ENCODE data around the gene SPDEF.

SPDEF gene

DNA sequence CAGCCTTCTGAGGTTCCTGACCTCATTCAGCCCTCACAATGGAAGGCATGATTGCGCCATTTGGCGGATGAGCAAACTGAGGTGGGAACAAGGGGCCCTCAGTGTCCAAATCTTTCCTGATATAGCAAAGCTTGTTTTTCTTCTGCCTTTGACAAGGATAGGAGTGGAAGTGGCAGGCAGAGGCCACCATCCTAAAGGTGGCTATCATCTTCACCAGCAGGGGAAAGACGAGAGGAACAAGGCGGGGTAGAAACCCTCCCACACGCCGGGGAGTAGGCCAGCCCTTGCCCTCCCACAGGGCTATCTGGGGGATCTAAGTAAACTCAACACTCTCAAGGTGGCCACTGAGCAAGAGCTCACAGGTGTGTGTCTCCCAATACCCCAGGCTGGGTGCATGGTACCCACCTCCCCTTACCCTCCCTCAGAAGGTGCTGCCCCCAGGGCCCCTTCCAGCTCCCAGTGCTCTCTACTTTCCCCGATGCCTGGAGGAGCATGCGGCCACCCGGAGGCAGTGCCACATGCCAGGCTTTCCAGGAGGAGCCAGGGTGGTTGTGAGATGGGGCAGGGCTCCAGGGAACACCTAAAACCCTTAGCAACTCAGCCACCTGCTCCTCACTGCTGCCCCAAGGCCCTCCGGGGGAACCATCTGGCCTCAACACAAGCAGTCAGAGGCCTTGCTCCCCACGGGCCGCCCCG is 11.2 kb downstream of the SPDEF start (continued):
- TF ChIP-seq, protein P1, sequence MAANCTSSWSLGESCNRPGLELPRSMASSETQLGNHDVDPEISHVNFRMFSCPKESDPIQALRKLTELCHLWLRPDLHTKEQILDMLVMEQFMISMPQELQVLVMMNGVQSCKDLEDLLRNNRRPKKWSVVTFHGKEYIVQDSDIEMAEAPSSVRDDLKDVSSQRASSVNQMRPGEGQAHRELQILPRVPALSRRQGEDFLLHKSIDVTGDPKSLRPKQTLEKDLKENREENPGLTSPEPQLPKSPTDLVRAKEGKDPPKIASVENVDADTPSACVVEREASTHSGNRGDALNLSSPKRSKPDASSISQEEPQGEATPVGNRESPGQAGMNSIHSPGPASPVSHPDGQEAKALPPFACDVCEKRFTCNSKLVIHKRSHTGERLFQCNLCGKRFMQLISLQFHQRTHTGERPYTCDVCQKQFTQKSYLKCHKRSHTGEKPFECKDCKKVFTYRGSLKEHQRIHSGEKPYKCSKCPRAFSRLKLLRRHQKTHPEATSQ (tag by site-specific recombination; IDR thresholded peaks at IDR 0.05) = no peak
- TF ChIP-seq PBX3 (CRISPR knock-in tag; IDR thresholded peaks at IDR 0.05) = no peak

DNA sequence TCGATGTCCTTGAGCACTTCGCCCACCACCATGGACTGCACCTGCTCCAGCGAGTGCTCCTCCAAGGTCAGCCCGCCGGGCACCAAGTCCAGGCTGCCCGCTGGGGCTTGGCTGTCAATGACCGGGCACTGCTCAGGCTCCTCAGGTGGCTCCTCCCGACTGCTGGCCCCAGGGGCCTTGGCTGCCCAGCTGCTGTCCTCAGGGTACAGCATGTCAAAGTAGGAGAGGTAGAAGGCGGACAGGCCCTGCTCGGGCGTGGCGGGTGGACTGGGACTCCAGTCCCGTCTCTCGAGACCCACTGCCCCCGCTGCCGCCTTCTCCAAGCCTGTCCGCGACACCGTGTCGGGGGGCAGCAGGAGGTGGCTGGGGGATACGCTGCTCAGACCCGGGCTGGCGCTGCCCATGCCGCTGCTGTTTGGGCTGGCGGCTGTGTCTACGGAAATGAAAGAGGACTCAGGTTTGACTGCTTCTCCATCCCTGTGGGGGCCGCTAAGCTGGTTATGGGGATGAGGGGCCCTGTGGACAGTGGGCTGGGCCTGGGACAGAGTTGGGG is 12.0 kb downstream of the SPDEF start:
- ChIA-PET CTCF (interaction anchor here (1.0 kb wide), 1 partner anchor 65 kb away, joined by 3 read pairs; no protein-coding TSS in a partner anchor), POLR2A (no interaction called here)
- no peaks in the 10 kb centered on the region for H3K9me3 ChIP-seq (ENCODE audit: control insufficient read depth, insufficient read depth, low read depth, low read length)
- H3K4me1 ChIP-seq (ENCODE audit: control insufficient read depth, insufficient read depth, low read length) = no peaks in the 10 kb centered on the region
- no peak for TF ChIP-seq BCL6B (tag by site-specific recombination; IDR thresholded peaks at IDR 0.05)
- no peak for TF ChIP-seq HOXC10 (CRISPR knock-in tag; IDR thresholded peaks at IDR 0.05)
- TF ChIP-seq ZNF202 (tag by site-specific recombination; IDR thresholded peaks at IDR 0.05; ENCODE audit: borderline replicate concordance) = no peak
- no peak for TF ChIP-seq WT1 (tag by site-specific recombination; IDR thresholded peaks at IDR 0.05)
- TF ChIP-seq ZSCAN23 (tag by site-specific recombination; IDR thresholded peaks at IDR 0.05) = no peak
- TF ChIP-seq ZNF146 (tag by site-specific recombination; IDR thresholded peaks at IDR 0.05) = no peak
- no peak for TF ChIP-seq ZNF404 (tag by site-specific recombination; IDR thresholded peaks at IDR 0.05)
- TF ChIP-seq ZNF658 (tag by site-specific recombination; IDR thresholded peaks at IDR 0.05) = no peak
- no peak for TF ChIP-seq ZNF23 (tag by site-specific recombination; IDR thresholded peaks at IDR 0.05; ENCODE audit: borderline replicate concordance)
- no peak for TF ChIP-seq GLIS1 (tag by site-specific recombination; IDR thresholded peaks at IDR 0.05)
- TF ChIP-seq TCF7L2 (IDR thresholded peaks at IDR 0.05; ENCODE audit: borderline replicate concordance, low read depth, low read length) = no peak
- no peak for TF ChIP-seq ZNF140 (tag by site-specific recombination; IDR thresholded peaks at IDR 0.05)
- TF ChIP-seq ZNF704 (tag by site-specific recombination; IDR thresholded peaks at IDR 0.05) = no peak
- no peak for TF ChIP-seq ZNF626 (tag by site-specific recombination; IDR thresholded peaks at IDR 0.05)
- TF ChIP-seq ZBTB48 (tag by site-specific recombination; IDR thresholded peaks at IDR 0.05) = no peak
- no peak for TF ChIP-seq KLF9 (tag by site-specific recombination; IDR thresholded peaks at IDR 0.05; ENCODE audit: low read depth)
- TF ChIP-seq, protein P2, sequence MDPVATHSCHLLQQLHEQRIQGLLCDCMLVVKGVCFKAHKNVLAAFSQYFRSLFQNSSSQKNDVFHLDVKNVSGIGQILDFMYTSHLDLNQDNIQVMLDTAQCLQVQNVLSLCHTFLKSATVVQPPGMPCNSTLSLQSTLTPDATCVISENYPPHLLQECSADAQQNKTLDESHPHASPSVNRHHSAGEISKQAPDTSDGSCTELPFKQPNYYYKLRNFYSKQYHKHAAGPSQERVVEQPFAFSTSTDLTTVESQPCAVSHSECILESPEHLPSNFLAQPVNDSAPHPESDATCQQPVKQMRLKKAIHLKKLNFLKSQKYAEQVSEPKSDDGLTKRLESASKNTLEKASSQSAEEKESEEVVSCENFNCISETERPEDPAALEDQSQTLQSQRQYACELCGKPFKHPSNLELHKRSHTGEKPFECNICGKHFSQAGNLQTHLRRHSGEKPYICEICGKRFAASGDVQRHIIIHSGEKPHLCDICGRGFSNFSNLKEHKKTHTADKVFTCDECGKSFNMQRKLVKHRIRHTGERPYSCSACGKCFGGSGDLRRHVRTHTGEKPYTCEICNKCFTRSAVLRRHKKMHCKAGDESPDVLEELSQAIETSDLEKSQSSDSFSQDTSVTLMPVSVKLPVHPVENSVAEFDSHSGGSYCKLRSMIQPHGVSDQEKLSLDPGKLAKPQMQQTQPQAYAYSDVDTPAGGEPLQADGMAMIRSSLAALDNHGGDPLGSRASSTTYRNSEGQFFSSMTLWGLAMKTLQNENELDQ (tag by site-specific recombination; IDR thresholded peaks at IDR 0.05; ENCODE audit: low read depth) = no peak
- no peak overlapping the region for H3K4me3 ChIP-seq (ENCODE audit: low read depth, low read length)
- no peak overlapping the region for H3K27ac ChIP-seq (ENCODE audit: extremely low read depth, low read depth, low read length)
- H3K36me3 ChIP-seq (ENCODE audit: control insufficient read depth in 2 of 2, insufficient read depth in 1 of 2, low read length in 2 of 2) = no peaks in the 10 kb centered on the region

All from HEK293 (cell line).